HCT116 (cell line): Measurements from ENCODE around the gene STYXL2. TPM values are rescaled to one million over a fixed set of nuclear protein-coding genes. Genes with fewer than 3 reads are reported as not detected.
A peak's percentile ranks its signal among the peaks of the same experiment; 100 is the strongest.

Source experiments
- ATAC-seq: fragments of 200-7000 bp; cut with Tn5 transposase; 2 replicates; pipeline ENCODE4 v1.9.1; 2020; ENCODE audit warnings: mild to moderate bottlenecking, moderate library complexity
- BruUV-seq: library from RNA; stranded (reverse); fragments of 400-500 nt; replicated peaks from 2 replicates; lab custom pipeline; 2021; lab: Mats Ljungman, UMichigan
- CTCF ChIA-PET: fragments of 300-600 bp; sonication (Branson Sonifier 250); formaldehyde crosslinking; loops from one replicate; lab custom pipeline; 2021; ENCODE audit warnings: antibody characterized with exemption; lab: Charles Lee
- POLR2A ChIA-PET: fragments of 300-600, 350-600 bp; sonication (Branson Sonifier 250); formaldehyde crosslinking; loops from one replicate; lab custom pipeline; 2021; ENCODE audit warnings: antibody characterized with exemption; lab: Charles Lee
- RAD21 ChIA-PET, 2 experiments: fragments of 300-600 bp; sonication (Branson Sonifier 250); formaldehyde crosslinking; loops; one replicate each; lab custom pipeline; 2023; ENCODE audit warnings: low total read pairs in 2 of 2; ENCODE audit not compliant: uncharacterized antibody in 2 of 2, unreplicated experiment in 2 of 2, low non-redundant PET in 1 of 2; lab: Charles Lee
- DNase-seq: peaks from one replicate; pipeline ENCODE4 v3.0.0-alpha.2; 2010; ENCODE audit warnings: low read depth, low spot score
- H2AFZ ChIP-seq: fragments of 200-600 bp; shearing (Covaris generic), sonication (generic); 2 replicates; pipeline ENCODE4 v1.6.1; 2017; ENCODE audit warnings: low read depth, mixed run types, mixed read lengths, antibody characterized with exemption, low read length; ENCODE audit not compliant: poor library complexity, severe bottlenecking
- H3K27ac ChIP-seq: 2 replicates; pipeline ENCODE4 v1.5.1; 2012; ENCODE audit warnings: low read depth, low read length
- H3K27me3 ChIP-seq: fragments of 200-600 bp; sonication (generic); 2 replicates; pipeline ENCODE4 v1.6.1; 2016; ENCODE audit warnings: mixed run types, low read length, mixed read lengths; ENCODE audit not compliant: insufficient read depth
- H3K36me3 ChIP-seq, 2 experiments: fragments of 200-500 bp in 1 of 2; fragments of 200-600 bp in 1 of 2; sonication (Bioruptor generic) in 1 of 2; sonication (generic) in 1 of 2; 2 replicates each; pipeline versions ENCODE4 v1.5.1 to v1.6.1; 2014 to 2016; ENCODE audit warnings: low read length in 2 of 2, inconsistent platforms in 1 of 2, mixed read lengths in 1 of 2, mixed run types in 1 of 2; ENCODE audit not compliant: insufficient read depth in 2 of 2, control insufficient read depth in 1 of 2
- H3K4me1 ChIP-seq, 2 experiments: fragments of 200-600 bp in 1 of 2; sonication (generic) in 1 of 2; 2 replicates each; pipeline versions ENCODE4 v1.5.1 to v1.6.1; 2012 to 2017; ENCODE audit warnings: low read length in 2 of 2, inconsistent platforms in 1 of 2, mild to moderate bottlenecking in 1 of 2, mixed read lengths in 1 of 2, mixed run types in 1 of 2, moderate library complexity in 1 of 2; ENCODE audit not compliant: insufficient read depth in 2 of 2, control insufficient read depth in 1 of 2
- H3K4me2 ChIP-seq: fragments of 200-600 bp; sonication (generic); 2 replicates; pipeline ENCODE4 v1.6.1; 2017; ENCODE audit warnings: mixed run types, low read length, mixed read lengths
- H3K4me3 ChIP-seq, 2 experiments: fragments of 200-600 bp in 1 of 2; sonication (generic) in 1 of 2; replicated peaks in 1 of 2; 2 replicates each; pipeline ENCODE4 v1.5.1; 2011 to 2016; ENCODE audit warnings: low read length in 2 of 2, control low read depth in 1 of 2, low read depth in 1 of 2, mild to moderate bottlenecking in 1 of 2, mixed read lengths in 1 of 2, mixed run types in 1 of 2
- H3K79me2 ChIP-seq: fragments of 200-600 bp; sonication (generic); 2 replicates; pipeline ENCODE4 v1.6.1; 2017; ENCODE audit warnings: mild to moderate bottlenecking, mixed run types, low read length, moderate library complexity, mixed read lengths; ENCODE audit not compliant: insufficient read depth
- H3K9ac ChIP-seq: fragments of 200-600 bp; sonication (generic); 2 replicates; pipeline ENCODE4 v1.6.1; 2016; ENCODE audit warnings: low read length, mixed read lengths
- H3K9me2 ChIP-seq: fragments of 200-600 bp; sonication (generic), shearing (Covaris generic); 2 replicates; pipeline ENCODE4 v1.6.1; 2017; ENCODE audit warnings: mixed run types, mild to moderate bottlenecking, moderate library complexity; ENCODE audit not compliant: insufficient read depth
- H3K9me3 ChIP-seq, 2 experiments: fragments of 200-500 bp in 1 of 2; fragments of 200-600 bp in 1 of 2; sonication (Bioruptor generic) in 1 of 2; sonication (generic) in 1 of 2; 2 replicates each; pipeline ENCODE4 v1.6.1; 2014 to 2017; ENCODE audit warnings: low read length in 2 of 2, mixed read lengths in 2 of 2, inconsistent platforms in 1 of 2, low read depth in 1 of 2, mild to moderate bottlenecking in 1 of 2, mixed run types in 1 of 2, moderate library complexity in 1 of 2; ENCODE audit not compliant: control insufficient read depth in 1 of 2, insufficient read depth in 1 of 2
- H4K20me1 ChIP-seq: fragments of 200-600 bp; sonication (generic), shearing (Covaris generic); 2 replicates; pipeline ENCODE4 v1.6.1; 2017; ENCODE audit warnings: mixed run types, mild to moderate bottlenecking, moderate library complexity; ENCODE audit not compliant: insufficient read depth
- CBX3 ChIP-seq: IDR thresholded peaks from 2 replicates; pipeline ENCODE4 v1.6.1; 2012; ENCODE audit warnings: low read depth
- ELF1 ChIP-seq: IDR thresholded peaks from 2 replicates; pipeline ENCODE4 v1.6.1; 2012; ENCODE audit warnings: low read depth, borderline replicate concordance
- MAX ChIP-seq: IDR thresholded peaks from 2 replicates; pipeline ENCODE4 v1.6.1; 2012
- SP1 ChIP-seq: IDR thresholded peaks from 2 replicates; pipeline ENCODE4 v1.6.1; 2012; ENCODE audit warnings: low read depth
- TCF7L2 ChIP-seq: IDR thresholded peaks from 2 replicates; pipeline ENCODE4 v1.7.0; 2011; ENCODE audit warnings: borderline replicate concordance, inconsistent platforms; ENCODE audit not compliant: insufficient read depth, insufficient read length; ENCODE audit errors: extremely low read depth
- YY1 ChIP-seq: IDR thresholded peaks from 2 replicates; pipeline ENCODE4 v1.6.1; 2011; ENCODE audit warnings: low read length, low read depth, moderate library complexity, mild to moderate bottlenecking; ENCODE audit not compliant: insufficient replicate concordance; ENCODE audit errors: extremely low read depth
- ZFX ChIP-seq: fragments of 450-650 bp; IDR thresholded peaks from 2 replicates; pipeline ENCODE4 v1.6.1; 2017
- intact Hi-C: fragments of 100-400 bp; cut with micrococcal nuclease; formaldehyde crosslinking; loops from 2 replicates; pipeline ENCODE4 v1.10.0; 2022
- total RNA-seq: library from RNA; stranded (reverse); gene quantifications from one replicate; pipeline ENCODE4 v1.2.1, GENCODE V29; 2021; ENCODE audit not compliant: unreplicated experiment
- TF ChIP-seq, protein P1 (sequence below), 3 experiments: fragments of 200-600 bp in 1 of 3; sonication (generic) in 1 of 3; IDR thresholded peaks in 2 of 3; conservative IDR thresholded peaks in 1 of 3; 2 replicates each; pipeline ENCODE4 v1.5.1; 2012 to 2017; ENCODE audit warnings: low read depth in 2 of 3, low read length in 2 of 3, antibody characterized with exemption in 1 of 3, borderline replicate concordance in 1 of 3, control low read depth in 1 of 3, mild to moderate bottlenecking in 1 of 3, mixed read lengths in 1 of 3, mixed run types in 1 of 3, moderate library complexity in 1 of 3; ENCODE audit not compliant: insufficient read depth in 1 of 3

Gene STYXL2
- total RNA-seq, 1 experiment from 2014 or later = not detected

- Histone ChIP-seq H3K27ac (no peak overlapping the region), H3K4me3 (no peak overlapping the region), H4K20me1 (no peaks in the 10 kb centered on the region), H3K9me3 (no peaks in the 10 kb centered on the region), H3K79me2 (no peaks in the 10 kb centered on the region), H3K4me2 (peak overlapping the region; percentile 12; the same call in 1 of the 2 replicates), H3K27me3 (no peaks in the 10 kb centered on the region), H2AFZ (peak overlapping the region; percentile 23), H3K9me2 (no peaks in the 10 kb centered on the region), H3K36me3 (no peaks in the 10 kb centered on the region), H3K9ac (no peak overlapping the region), H3K4me1 (peaks cover 0 to 18% of the 10 kb centered on the region in 2 experiments; a peak in 2 of 4 replicates)
- no peak for TF ChIP-seq ELF1
- TF ChIP-seq ZFX = no peak
- no peak for TF ChIP-seq SP1
- TF ChIP-seq MAX = no peak
- TF ChIP-seq TCF7L2 = no peak
- TF ChIP-seq, protein P1, sequence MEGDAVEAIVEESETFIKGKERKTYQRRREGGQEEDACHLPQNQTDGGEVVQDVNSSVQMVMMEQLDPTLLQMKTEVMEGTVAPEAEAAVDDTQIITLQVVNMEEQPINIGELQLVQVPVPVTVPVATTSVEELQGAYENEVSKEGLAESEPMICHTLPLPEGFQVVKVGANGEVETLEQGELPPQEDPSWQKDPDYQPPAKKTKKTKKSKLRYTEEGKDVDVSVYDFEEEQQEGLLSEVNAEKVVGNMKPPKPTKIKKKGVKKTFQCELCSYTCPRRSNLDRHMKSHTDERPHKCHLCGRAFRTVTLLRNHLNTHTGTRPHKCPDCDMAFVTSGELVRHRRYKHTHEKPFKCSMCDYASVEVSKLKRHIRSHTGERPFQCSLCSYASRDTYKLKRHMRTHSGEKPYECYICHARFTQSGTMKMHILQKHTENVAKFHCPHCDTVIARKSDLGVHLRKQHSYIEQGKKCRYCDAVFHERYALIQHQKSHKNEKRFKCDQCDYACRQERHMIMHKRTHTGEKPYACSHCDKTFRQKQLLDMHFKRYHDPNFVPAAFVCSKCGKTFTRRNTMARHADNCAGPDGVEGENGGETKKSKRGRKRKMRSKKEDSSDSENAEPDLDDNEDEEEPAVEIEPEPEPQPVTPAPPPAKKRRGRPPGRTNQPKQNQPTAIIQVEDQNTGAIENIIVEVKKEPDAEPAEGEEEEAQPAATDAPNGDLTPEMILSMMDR (IDR thresholded peaks at IDR 0.05 in 2 of 3, conservative IDR thresholded peaks at IDR 0.05 in 1 of 3; ENCODE audit: borderline replicate concordance in 1 of 3, insufficient read depth in 1 of 3, low read depth in 2 of 3, low read length in 2 of 3) = no peak
- no peak for TF ChIP-seq YY1
- no peak for TF ChIP-seq CBX3
- intact Hi-C loops = no loop called here
- RAD21 ChIA-PET = no interaction called here
- no TSS peak for BruUV-seq
- POLR2A ChIA-PET = no interaction called here
- CTCF ChIA-PET = no interaction called here
- DNase-seq (no peak), ATAC-seq (no peak)
Observed at GRCh38 chr1:167102906-167103573, 9.2 kb downstream of the STYXL2 start.
